Esophagus (tissue), 2 donors: ENCODE results near the gene CUL9. TPM values are rescaled to one million over a fixed set of nuclear protein-coding genes. Genes with fewer than 3 reads are reported as not detected.
A peak's percentile ranks its signal among the peaks of the same experiment; 100 is the strongest.
"Not testable (repeated sequence)": the region's sequence is repeated elsewhere in the genome, so short reads cannot be mapped to it uniquely, and the experiment has no call there.

ENCODE experiments used
- H3K27ac ChIP-seq, 2 donors: one replicate each; pipeline ENCODE4 v1.5.1; 2013; ENCODE audit warnings: low read depth in 2 of 2, mild to moderate bottlenecking in 2 of 2, inconsistent platforms in 1 of 2, low read length in 1 of 2, moderate library complexity in 1 of 2
- H3K27me3 ChIP-seq, 2 donors: one replicate each; pipeline ENCODE4 v1.6.1; 2013; ENCODE audit warnings: low read length in 2 of 2, control low read depth in 1 of 2, mild to moderate bottlenecking in 1 of 2; ENCODE audit not compliant: insufficient read depth in 2 of 2, control insufficient read depth in 1 of 2
- H3K36me3 ChIP-seq, 2 donors: one replicate each; pipeline ENCODE4 v1.6.1; 2013; ENCODE audit warnings: low read length in 1 of 2; ENCODE audit not compliant: control insufficient read depth in 2 of 2, insufficient read depth in 2 of 2
- H3K4me1 ChIP-seq, 2 donors: one replicate each; pipeline ENCODE4 v1.6.1; 2013; ENCODE audit warnings: low read length in 1 of 2; ENCODE audit not compliant: control insufficient read depth in 2 of 2, insufficient read depth in 2 of 2
- H3K4me3 ChIP-seq, 2 donors: one replicate each; pipeline ENCODE4 v1.5.1; 2013; ENCODE audit warnings: low read length in 2 of 2, mild to moderate bottlenecking in 2 of 2, low read depth in 1 of 2, moderate library complexity in 1 of 2
- H3K9me3 ChIP-seq, 2 donors: one replicate each; pipeline ENCODE4 v1.6.1; 2013; ENCODE audit warnings: mild to moderate bottlenecking in 2 of 2, low read depth in 1 of 2, low read length in 1 of 2, moderate library complexity in 1 of 2; ENCODE audit not compliant: control insufficient read depth in 2 of 2, insufficient read depth in 1 of 2
- WGBS, 2 donors: extraction: QIAGEN DNeasy Blood & Tissue Kit; methylation state at CpG; one replicate each; pipeline ENCODE4 v1.1.7; 2013; 5-methylcytosine and 5-hydroxymethylcytosine counted together
- polyA plus RNA-seq, 2 donors: library from polyadenylated mRNA; stranded (reverse); fragments of 200-250 nt; gene quantifications; one replicate each; pipeline ENCODE4 v1.2.3, GENCODE V29; 2013
- donor health status: healthy with polysubstance abuse.
- donor health status: Bipolar disorder and iron deficiency.

CUL9 gene
- polyA plus RNA-seq: 10 to 100 TPM; 26.6 to 64.9 TPM

GRCh38 chr6:43181942-43182860, at the start of gene CUL9:
TSS of gene CUL9 (plus strand) at chr6:43182196. CDS start at chr6:43184311, 2,115 bp downstream.
- H3K4me3 ChIP-seq: peak within 1 kb of the TSS; percentile 68 to 73
- 1% methylated on average over 51 of the region's 51 CpGs for WGBS, 2 donors
- H3K4me1 ChIP-seq: peaks cover 6 to 10% of the 10 kb centered on the region in 2 donors
- no peaks in the 10 kb centered on the region for H3K27me3 ChIP-seq
- H3K27ac ChIP-seq: peak within 1 kb of the TSS; percentile 85 to 87
- no peaks in the 10 kb centered on the region for H3K9me3 ChIP-seq
- H3K36me3 ChIP-seq: peaks cover 14 to 37% of the 10 kb centered on the region in 2 donors

- Histone ChIP-seq H3K27me3 (no peaks in the 10 kb centered on the region), H3K9me3 (no peaks in the 10 kb centered on the region), H3K36me3 (peaks cover 0 to 1% of the 10 kb centered on the region in 2 donors), H3K27ac (no peak overlapping the region), H3K4me3 (no peak overlapping the region), H3K4me1 (peaks cover 0 to 2% of the 10 kb centered on the region in 2 donors)
- 93 to 97% methylated on average over 3 of the region's 3 CpGs for WGBS, 2 donors
These were observed 43.7 kb upstream of the CUL9 start for GRCh38 chr6:43138267-43138666.

GRCh38 chr6:43139973-43140372, 42.0 kb upstream of the CUL9 start:
- H3K4me3 ChIP-seq, H3K27me3 ChIP-seq, H3K27ac ChIP-seq, H3K36me3 ChIP-seq, H3K9me3 ChIP-seq, H3K4me1 ChIP-seq: not testable (repeated sequence)
- 83 to 88% methylated on average over 11 of the region's 11 CpGs for WGBS, 2 donors

GRCh38 chr6:43141644-43142043, 40.4 kb upstream of the CUL9 start:
- H3K27ac ChIP-seq: no peak overlapping the region
- no peaks in the 10 kb centered on the region for H3K9me3 ChIP-seq
- H3K4me1 ChIP-seq: peaks cover 0 to 2% of the 10 kb centered on the region in 2 donors
- H3K4me3 ChIP-seq: no peak overlapping the region
- peaks cover 0 to 8% of the 10 kb centered on the region in 2 donors for H3K36me3 ChIP-seq
- 84 to 87% methylated on average over 16 of the region's 16 CpGs for WGBS, 2 donors
- H3K27me3 ChIP-seq: no peaks in the 10 kb centered on the region

- H3K36me3 ChIP-seq: peaks cover 0 to 8% of the 10 kb centered on the region in 2 donors
These were observed 39.9 kb upstream of the CUL9 start for GRCh38 chr6:43142101-43142500.

GRCh38 chr6:43143235-43144128, 38.5 kb upstream of the CUL9 start:
- WGBS, 2 donors: 11 to 12% methylated on average over 25 of the region's 25 CpGs
- H3K27me3 ChIP-seq: no peaks in the 10 kb centered on the region
- peaks cover 0 to 8% of the 10 kb centered on the region in 2 donors for H3K36me3 ChIP-seq
- H3K4me3 ChIP-seq: no peak overlapping the region
- H3K27ac ChIP-seq: peak overlapping the region in 1 of 2 donors; percentile 24
- no peaks in the 10 kb centered on the region for H3K9me3 ChIP-seq
- peaks cover 0 to 2% of the 10 kb centered on the region in 2 donors for H3K4me1 ChIP-seq

More at GRCh38 chr6:43142101-43142500, 39.9 kb upstream of the CUL9 start:
- peaks cover 0 to 2% of the 10 kb centered on the region in 2 donors for H3K4me1 ChIP-seq
- 71 to 73% methylated on average over 14 of the region's 14 CpGs for WGBS, 2 donors
- H3K9me3 ChIP-seq: no peaks in the 10 kb centered on the region
- no peak overlapping the region for H3K27ac ChIP-seq
- H3K4me3 ChIP-seq: no peak overlapping the region
- no peaks in the 10 kb centered on the region for H3K27me3 ChIP-seq

- no peak overlapping the region for H3K4me3 ChIP-seq
- H3K4me1 ChIP-seq: no peaks in the 10 kb centered on the region
- H3K9me3 ChIP-seq: no peaks in the 10 kb centered on the region
- no peak overlapping the region for H3K27ac ChIP-seq
- peaks cover 0 to 6% of the 10 kb centered on the region in 2 donors for H3K36me3 ChIP-seq
- H3K27me3 ChIP-seq: no peaks in the 10 kb centered on the region
- WGBS, 2 donors: 53 to 67% methylated on average over 6 of the region's 6 CpGs
These were observed 37.1 kb upstream of the CUL9 start for GRCh38 chr6:43144879-43145278.

- H3K27ac ChIP-seq: no peak overlapping the region
- H3K4me1 ChIP-seq: no peaks in the 10 kb centered on the region
- 88 to 95% methylated on average over 3 of the region's 3 CpGs for WGBS, 2 donors
- H3K27me3 ChIP-seq: no peaks in the 10 kb centered on the region
- H3K9me3 ChIP-seq: no peaks in the 10 kb centered on the region
- no peak overlapping the region for H3K4me3 ChIP-seq
- peaks cover 0 to 6% of the 10 kb centered on the region in 2 donors for H3K36me3 ChIP-seq
These were observed 35.7 kb upstream of the CUL9 start for GRCh38 chr6:43146261-43146660.
